GM12872 (cell line): ENCODE results near the gene AMIGO2.

Experiments
- CTCF ChIP-seq: IDR thresholded peaks from 3 replicates; pipeline ENCODE4 v1.5.1; 2011; ENCODE audit warnings: low read depth, mild to moderate bottlenecking, low read length, moderate library complexity; ENCODE audit not compliant: insufficient read depth

Gene AMIGO2

GRCh38 chr12:47114481-47114892 lies 34.7 kb upstream of the AMIGO2 start:
- no peak for TF ChIP-seq CTCF

DNA sequence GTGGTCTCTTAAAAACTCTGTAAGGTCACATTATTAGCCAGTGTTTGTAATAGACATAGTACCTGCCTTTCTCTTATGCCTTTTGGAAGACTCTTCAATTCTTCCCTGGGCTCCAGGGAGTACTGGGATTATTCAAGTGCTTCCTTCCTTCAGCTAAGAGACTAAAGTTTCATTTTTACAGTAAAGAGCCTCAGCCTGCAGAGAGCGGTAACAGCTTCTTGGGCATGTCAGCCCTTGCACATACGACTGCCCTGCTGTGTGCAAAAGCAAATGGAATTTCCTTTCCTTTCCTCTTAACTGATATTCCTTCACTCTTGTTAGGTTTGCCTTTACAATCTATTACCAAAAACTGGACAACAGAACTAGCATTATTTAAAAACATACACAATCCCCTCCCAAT lies 32.9 kb upstream of the AMIGO2 start:
- no peak for TF ChIP-seq CTCF

DNA sequence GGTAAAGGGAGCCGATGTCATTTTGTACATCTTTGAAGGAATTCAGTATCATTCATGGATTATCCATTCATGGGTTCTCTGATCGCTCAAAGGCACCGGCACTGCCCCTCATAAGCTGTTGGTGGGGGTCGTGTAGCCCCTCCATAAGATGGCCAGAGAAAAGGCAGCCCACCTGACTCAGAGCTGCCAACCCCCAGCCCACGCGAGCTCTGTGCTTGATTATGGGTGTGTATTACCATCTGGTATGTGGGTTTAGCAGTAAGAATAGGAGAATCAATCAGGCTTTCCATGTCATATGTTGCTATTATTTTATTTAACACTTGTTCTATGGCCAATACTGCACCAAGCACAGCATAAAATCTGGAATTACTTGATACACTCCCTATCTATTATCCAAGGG lies 32.1 kb upstream of the AMIGO2 start:
- TF ChIP-seq CTCF = no peak

DNA sequence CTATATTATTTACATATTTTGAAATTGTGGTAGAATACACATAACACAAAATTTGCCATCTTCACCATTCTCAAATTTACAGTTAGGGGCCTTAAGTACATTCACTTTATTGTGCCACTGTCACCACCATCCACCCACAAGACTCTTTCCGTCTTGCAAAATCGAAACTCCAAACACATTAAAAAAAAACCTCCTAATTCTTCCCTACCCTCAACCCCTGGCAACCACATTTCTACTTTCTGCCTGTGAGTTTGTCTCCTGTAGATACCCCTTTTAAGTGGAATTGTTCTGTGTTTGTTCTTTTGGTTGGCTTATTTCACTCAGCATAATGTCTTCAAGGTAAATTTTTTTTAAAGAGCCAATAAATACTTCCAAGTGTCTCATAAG lies 31.6 kb upstream of the AMIGO2 start:
- TF ChIP-seq CTCF = no peak

DNA sequence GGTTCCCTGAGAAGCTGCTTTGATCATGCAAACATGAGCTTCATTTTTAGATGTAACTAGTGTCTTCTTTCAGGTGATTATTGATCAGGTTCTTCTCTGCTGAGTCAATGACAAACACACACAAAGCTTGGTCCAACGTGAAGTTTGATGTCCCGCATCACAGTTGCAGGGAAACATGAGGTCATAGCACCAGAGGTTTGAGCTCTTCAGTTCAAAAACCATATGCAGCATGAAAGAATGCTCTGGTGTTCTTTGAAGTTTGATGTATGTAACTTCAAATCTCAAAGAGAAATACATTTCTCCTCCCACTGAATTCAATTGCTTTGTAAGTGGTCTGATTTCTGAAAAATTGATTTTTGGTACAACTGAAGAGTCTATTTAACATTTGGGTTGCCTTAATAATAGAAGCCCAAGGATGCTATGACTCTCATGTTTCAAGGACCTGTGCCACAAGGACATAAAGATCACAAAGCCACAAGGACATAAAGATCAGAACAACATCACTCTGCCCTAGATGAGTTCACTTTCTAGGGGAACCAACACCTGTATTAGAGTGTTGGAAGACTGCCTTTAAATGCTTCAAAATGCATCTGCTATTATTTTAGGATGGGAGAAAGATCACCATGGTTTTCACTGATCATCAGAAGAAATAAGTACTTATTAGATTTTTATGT lies 31.1 kb upstream of the AMIGO2 start:
- no peak for TF ChIP-seq CTCF

GRCh38 chr12:47110011-47110541 lies 30.3 kb upstream of the AMIGO2 start:
- TF ChIP-seq CTCF = no peak

DNA sequence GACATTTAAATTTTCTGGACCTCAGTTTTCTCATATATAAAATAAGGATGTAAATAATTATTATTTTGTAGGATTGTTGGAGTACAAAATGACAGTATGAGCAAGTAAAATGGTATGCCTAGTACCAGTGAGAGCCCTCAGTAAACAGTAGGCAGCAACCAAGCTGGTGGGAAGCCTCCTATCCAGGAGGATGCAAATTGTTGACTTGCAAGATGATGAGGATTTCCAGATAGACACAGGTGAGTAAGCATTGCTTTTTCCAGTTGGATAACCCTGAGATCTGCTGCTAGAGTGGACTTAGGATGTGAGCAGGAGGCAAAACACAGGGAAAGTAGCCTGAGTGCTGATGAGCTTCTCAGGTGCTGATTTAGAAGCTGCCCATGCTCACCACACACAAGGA lies 28.2 kb upstream of the AMIGO2 start:
- TF ChIP-seq CTCF = no peak
